Activated T-cell treated with anti-CD3 and anti-CD28 coated beads, Interleukin-2, amount 50 U/mL, for 72 hours (primary cell): Measurements from ENCODE around the gene PABPN1L. TPM values are rescaled to one million over a fixed set of nuclear protein-coding genes. Genes with fewer than 3 reads are reported as not detected.

Experiments
- ATAC-seq, 2 donors: fragments of 150-1000 bp; cut with Tn5 transposase; replicated peaks in 1 of 2; 2 replicates each; pipeline ENCODE4 v1.10.0; 2021; ENCODE audit warnings: moderate library complexity in 2 of 2, mild to moderate bottlenecking in 1 of 2
- DNase-seq, 2 donors: peaks; one replicate each; pipeline ENCODE4 v3.0.0; 2021 to 2022; ENCODE audit warnings: mixed read lengths in 1 of 2
- H3K27ac Mint-ChIP-seq: one replicate; pipeline ENCODE4 v1.8.0; 2022; ENCODE audit warnings: mild to moderate bottlenecking, moderate library complexity, mixed read lengths
- H3K27me3 Mint-ChIP-seq: one replicate; pipeline ENCODE4 v1.8.0; 2022; ENCODE audit warnings: low read depth, mixed read lengths
- H3K36me3 Mint-ChIP-seq, 2 donors: one replicate each; pipeline ENCODE4 v1.8.0; 2022; ENCODE audit warnings: mixed read lengths in 2 of 2, mild to moderate bottlenecking in 1 of 2; ENCODE audit not compliant: insufficient read depth in 2 of 2
- H3K4me1 Mint-ChIP-seq: one replicate; pipeline ENCODE4 v1.8.0; 2022; ENCODE audit warnings: low read depth, mixed read lengths
- H3K4me3 Mint-ChIP-seq, 2 donors: one replicate each; pipeline ENCODE4 v1.8.0; 2022; ENCODE audit warnings: mild to moderate bottlenecking in 2 of 2, mixed read lengths in 2 of 2, moderate library complexity in 2 of 2
- H3K9me3 Mint-ChIP-seq, 2 donors: one replicate each; pipeline ENCODE4 v1.8.0; 2022; ENCODE audit warnings: mixed read lengths in 2 of 2
- total RNA-seq, 2 donors: library from RNA; stranded (reverse); gene quantifications; one replicate each; pipeline ENCODE4 v1.2.3, GENCODE V29; 2022

Gene PABPN1L
- total RNA-seq, 2 donors from 2014 or later: not detected

- ATAC-seq (no peak), DNase-seq (no peak)
- H3K9me3 Mint-ChIP-seq: no peaks in the 10 kb centered on the region
- H3K4me3 Mint-ChIP-seq: no peak overlapping the region
- no peaks in the 10 kb centered on the region for H3K4me1 Mint-ChIP-seq
- no peaks in the 10 kb centered on the region for H3K27me3 Mint-ChIP-seq
- H3K27ac Mint-ChIP-seq: no peak overlapping the region
- no peaks in the 10 kb centered on the region for H3K36me3 Mint-ChIP-seq
Measured at GRCh38 chr16:88839745-88840599, 26.5 kb downstream of the PABPN1L start.

DNA sequence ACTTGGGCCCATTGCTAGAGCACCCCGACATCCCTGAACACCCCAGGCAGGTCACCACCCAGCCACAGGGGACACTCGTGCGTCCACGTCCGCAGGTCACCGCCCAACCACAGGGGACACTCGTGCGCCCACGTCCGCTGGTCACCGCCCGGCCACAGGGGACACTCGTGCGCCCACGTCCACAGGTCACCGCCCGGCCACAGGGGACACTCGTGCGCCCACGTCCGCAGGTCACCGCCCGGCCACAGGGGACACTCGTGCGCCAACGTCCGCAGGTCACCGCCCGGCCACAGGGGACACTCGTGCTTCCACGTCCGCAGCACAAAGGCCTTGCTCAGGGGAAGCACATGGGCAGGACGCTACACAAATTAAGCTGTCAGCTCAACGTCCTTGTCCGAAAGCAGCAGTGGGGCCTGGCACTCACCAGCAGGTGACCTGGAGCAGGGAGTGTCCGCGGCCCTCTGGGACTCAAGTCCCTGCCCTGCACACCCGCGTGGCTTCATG is 27.4 kb downstream of the PABPN1L start:
- H3K4me1 Mint-ChIP-seq: no peaks in the 10 kb centered on the region
- no peaks in the 10 kb centered on the region for H3K27me3 Mint-ChIP-seq
- H3K36me3 Mint-ChIP-seq: no peaks in the 10 kb centered on the region
- no peak overlapping the region for H3K27ac Mint-ChIP-seq
- H3K4me3 Mint-ChIP-seq: no peak overlapping the region
- DNase-seq (no peak), ATAC-seq (no peak)
- no peaks in the 10 kb centered on the region for H3K9me3 Mint-ChIP-seq

DNA sequence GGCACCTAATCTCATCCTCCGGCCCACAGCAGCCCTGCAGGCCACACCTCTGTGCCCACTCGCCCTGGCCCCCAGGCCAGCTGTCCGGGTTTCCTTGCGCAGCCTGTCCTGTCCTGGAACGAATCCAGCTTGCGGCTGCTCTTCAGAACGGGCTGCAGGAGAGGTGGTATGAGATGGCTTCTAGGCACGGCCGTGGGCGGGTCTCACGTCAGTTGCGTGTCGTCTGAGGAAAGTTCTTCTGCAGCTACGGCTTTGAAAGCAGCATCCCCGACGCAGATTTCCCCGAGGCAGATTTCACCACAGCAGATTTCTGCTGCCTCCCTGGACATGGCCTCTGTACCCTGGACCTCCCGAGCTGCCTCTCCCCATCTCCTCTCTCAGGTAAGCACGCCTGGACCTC is 27.9 kb downstream of the PABPN1L start:
- DNase-seq (no peak), ATAC-seq (no peak)
- no peaks in the 10 kb centered on the region for H3K36me3 Mint-ChIP-seq
- no peaks in the 10 kb centered on the region for H3K4me1 Mint-ChIP-seq
- H3K27me3 Mint-ChIP-seq: no peaks in the 10 kb centered on the region
- H3K9me3 Mint-ChIP-seq: no peaks in the 10 kb centered on the region
- no peak overlapping the region for H3K4me3 Mint-ChIP-seq
- no peak overlapping the region for H3K27ac Mint-ChIP-seq

- Mint-ChIP-seq H3K27ac (no peak overlapping the region), H3K27me3 (no peaks in the 10 kb centered on the region), H3K4me3 (no peak overlapping the region), H3K36me3 (no peaks in the 10 kb centered on the region), H3K9me3 (no peaks in the 10 kb centered on the region), H3K4me1 (no peaks in the 10 kb centered on the region)
- DNase-seq: no peak
- no peak for ATAC-seq
Measured at GRCh38 chr16:88837806-88838205, 28.7 kb downstream of the PABPN1L start.

GRCh38 chr16:88836791-88837190 is 29.7 kb downstream of the PABPN1L start:
- DNase-seq (no peak), ATAC-seq (no peak)
- Mint-ChIP-seq H3K4me1 (no peaks in the 10 kb centered on the region), H3K27ac (no peak overlapping the region), H3K36me3 (no peaks in the 10 kb centered on the region), H3K9me3 (no peaks in the 10 kb centered on the region), H3K4me3 (no peak overlapping the region), H3K27me3 (no peaks in the 10 kb centered on the region)

DNA sequence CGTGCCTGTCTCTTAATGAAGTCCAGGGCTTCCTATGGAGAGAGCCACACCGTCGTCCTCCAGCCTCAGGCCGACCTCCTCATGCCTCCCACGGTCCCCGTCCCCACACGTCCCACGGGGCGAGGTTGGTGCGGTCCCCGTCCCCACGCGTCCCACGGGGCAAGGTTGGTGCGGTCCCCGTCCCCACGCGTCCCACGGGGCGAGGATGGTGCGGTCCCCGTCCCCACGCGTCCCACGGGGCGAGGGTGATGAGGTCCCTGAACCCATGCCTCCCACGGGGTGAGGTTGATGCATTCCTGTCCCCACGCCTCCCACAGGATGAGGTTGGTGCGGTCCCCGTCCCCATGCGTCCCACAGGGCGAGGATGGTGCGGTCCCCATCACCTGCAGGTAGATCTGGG is 30.6 kb downstream of the PABPN1L start:
- Mint-ChIP-seq H3K9me3 (no peaks in the 10 kb centered on the region), H3K4me3 (no peak overlapping the region), H3K27me3 (no peaks in the 10 kb centered on the region), H3K27ac (no peak overlapping the region), H3K36me3 (no peaks in the 10 kb centered on the region), H3K4me1 (no peaks in the 10 kb centered on the region)
- ATAC-seq (no peak), DNase-seq (no peak)

- DNase-seq: no peak
- Mint-ChIP-seq H3K27ac (no peak overlapping the region), H3K9me3 (no peaks in the 10 kb centered on the region), H3K36me3 (no peaks in the 10 kb centered on the region), H3K4me1 (no peaks in the 10 kb centered on the region), H3K4me3 (no peak overlapping the region), H3K27me3 (no peaks in the 10 kb centered on the region)
- no peak for ATAC-seq
Measured at GRCh38 chr16:88835383-88835782, 31.1 kb downstream of the PABPN1L start.

DNA sequence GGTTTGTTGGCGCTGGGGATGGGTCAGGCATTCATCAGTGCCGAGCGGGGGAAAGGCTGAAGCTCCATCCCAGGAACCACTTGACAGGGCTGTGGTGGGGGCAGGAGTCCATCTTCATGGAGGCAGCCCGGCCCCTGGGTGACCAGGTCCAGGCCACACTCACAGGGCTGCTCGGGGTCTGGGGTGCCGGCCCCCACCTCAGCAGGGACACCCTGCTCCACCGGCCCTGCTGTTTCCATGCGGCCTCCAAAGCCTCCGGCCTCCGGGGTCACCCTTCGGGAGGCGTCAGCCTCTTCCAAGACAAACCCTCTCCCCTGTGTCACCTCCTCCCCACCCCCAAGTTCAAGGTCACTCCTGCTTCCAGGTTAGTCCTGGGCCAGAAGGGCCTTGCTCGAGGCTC is 31.8 kb downstream of the PABPN1L start:
- ATAC-seq: no peak
- H3K27ac Mint-ChIP-seq: no peak overlapping the region
- H3K27me3 Mint-ChIP-seq: no peaks in the 10 kb centered on the region

DNA sequence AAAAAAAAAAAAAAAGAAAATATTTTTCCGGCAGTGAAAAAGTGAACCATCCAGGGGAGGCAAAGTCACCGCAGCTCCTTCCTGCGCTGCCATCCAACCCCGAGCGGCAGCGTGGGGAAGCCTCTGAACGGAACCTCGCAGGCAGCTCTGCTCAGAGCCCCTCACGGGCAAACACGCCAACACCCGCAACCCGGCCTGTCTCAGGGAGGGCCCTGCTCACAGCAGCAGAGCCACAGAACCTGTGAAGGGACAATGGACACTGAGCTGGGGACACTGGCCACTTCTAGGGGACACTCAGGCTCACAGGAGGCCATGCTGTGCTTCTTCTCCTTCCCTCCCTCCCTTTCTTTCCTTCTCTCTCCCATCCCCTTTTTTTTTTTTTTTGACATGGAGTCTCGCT is 33.4 kb downstream of the PABPN1L start:
- ATAC-seq (no peak), DNase-seq (no peak)
- Mint-ChIP-seq H3K27ac (no peak overlapping the region), H3K9me3 (no peaks in the 10 kb centered on the region), H3K27me3 (no peaks in the 10 kb centered on the region), H3K4me1 (no peaks in the 10 kb centered on the region), H3K36me3 (no peaks in the 10 kb centered on the region), H3K4me3 (no peak overlapping the region)

More for the DNA sequence above, 31.8 kb downstream of the PABPN1L start:
- no peaks in the 10 kb centered on the region for H3K9me3 Mint-ChIP-seq
- no peak overlapping the region for H3K4me3 Mint-ChIP-seq
- no peak for DNase-seq
- no peaks in the 10 kb centered on the region for H3K36me3 Mint-ChIP-seq
- H3K4me1 Mint-ChIP-seq: no peaks in the 10 kb centered on the region

DNA sequence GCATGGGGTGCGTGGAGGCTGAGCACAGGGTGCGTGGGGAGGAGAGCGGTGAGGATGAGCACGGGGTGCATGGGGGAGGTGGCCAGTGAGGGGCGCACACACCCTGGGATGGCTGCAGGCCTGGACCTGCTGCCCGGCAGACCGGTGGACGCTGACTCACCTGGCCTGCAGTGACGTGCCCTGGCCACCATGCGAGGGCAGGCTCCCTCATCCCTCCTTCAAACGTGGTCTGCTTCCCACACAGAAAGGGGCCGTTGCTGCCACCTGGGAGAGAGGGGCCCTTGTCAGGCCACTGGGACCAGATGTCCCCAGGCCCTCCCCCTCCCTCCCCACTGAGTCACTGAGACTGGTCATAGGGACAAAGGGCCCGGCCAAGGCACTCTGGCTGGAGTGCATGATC is 34.6 kb downstream of the PABPN1L start:
- H3K4me1 Mint-ChIP-seq: no peaks in the 10 kb centered on the region

GRCh38 chr16:88830783-88831182 is 35.7 kb downstream of the PABPN1L start:
- H3K4me1 Mint-ChIP-seq: no peaks in the 10 kb centered on the region
- ATAC-seq (no peak), DNase-seq (no peak)
- H3K27ac Mint-ChIP-seq: no peak overlapping the region
- no peak overlapping the region for H3K4me3 Mint-ChIP-seq
- no peaks in the 10 kb centered on the region for H3K9me3 Mint-ChIP-seq
- no peaks in the 10 kb centered on the region for H3K27me3 Mint-ChIP-seq
- H3K36me3 Mint-ChIP-seq: no peaks in the 10 kb centered on the region

More for the DNA sequence above, 34.6 kb downstream of the PABPN1L start:
- Mint-ChIP-seq H3K9me3 (no peaks in the 10 kb centered on the region), H3K27ac (no peak overlapping the region), H3K27me3 (no peaks in the 10 kb centered on the region), H3K36me3 (no peaks in the 10 kb centered on the region), H3K4me3 (no peak overlapping the region)
- DNase-seq (no peak), ATAC-seq (no peak)

DNA sequence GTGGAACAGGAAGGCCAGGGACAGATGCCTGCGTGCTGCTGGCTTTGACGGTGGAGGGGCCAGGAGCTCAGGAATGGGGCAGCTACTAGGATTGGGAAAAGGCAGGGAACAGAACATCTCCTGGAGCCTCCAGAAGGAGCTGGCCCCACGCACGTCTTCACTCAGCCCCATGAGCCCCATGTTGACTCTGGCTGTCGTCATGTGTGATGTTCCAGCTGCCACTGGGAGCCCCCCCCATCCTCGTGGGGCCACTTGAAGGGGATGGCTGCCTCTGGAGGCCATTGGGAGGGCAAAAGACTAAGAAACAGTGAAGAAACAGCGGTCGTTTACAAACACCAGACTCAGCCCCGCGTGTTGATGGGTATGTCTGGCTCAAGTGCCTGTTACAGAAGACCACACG is 36.2 kb downstream of the PABPN1L start:
- Mint-ChIP-seq H3K27me3 (no peaks in the 10 kb centered on the region), H3K36me3 (no peaks in the 10 kb centered on the region), H3K4me3 (no peak overlapping the region), H3K27ac (no peak overlapping the region), H3K4me1 (no peaks in the 10 kb centered on the region), H3K9me3 (no peaks in the 10 kb centered on the region)
- DNase-seq: no peak
- no peak for ATAC-seq

GRCh38 chr16:88828711-88829110 is 37.7 kb downstream of the PABPN1L start:
- H3K36me3 Mint-ChIP-seq: no peaks in the 10 kb centered on the region
- no peaks in the 10 kb centered on the region for H3K9me3 Mint-ChIP-seq
- H3K4me1 Mint-ChIP-seq: no peaks in the 10 kb centered on the region
- H3K27me3 Mint-ChIP-seq: no peaks in the 10 kb centered on the region
- ATAC-seq: no peak
- no peak overlapping the region for H3K27ac Mint-ChIP-seq
- DNase-seq: no peak
- no peak overlapping the region for H3K4me3 Mint-ChIP-seq

DNA sequence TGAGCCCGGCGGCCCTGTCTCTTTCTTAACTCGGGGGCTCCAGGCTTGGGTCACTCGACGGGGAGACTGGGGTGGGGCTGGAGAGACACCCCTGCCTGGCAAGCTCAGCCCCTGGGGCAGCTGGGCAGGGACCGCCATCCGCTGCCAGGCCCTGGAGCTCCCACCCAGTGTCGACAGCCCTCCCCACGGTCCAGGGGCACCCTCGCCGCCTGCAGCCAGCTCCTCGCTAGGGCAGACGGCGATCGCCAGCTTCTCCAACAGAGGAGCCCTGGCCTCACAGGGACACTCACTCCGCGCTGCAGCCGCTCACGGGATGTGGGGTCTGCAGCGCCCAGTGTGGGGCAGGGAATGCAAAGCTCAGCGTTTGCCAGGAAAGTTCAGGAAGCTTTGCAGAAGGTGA is 38.7 kb downstream of the PABPN1L start:
- H3K4me1 Mint-ChIP-seq: no peaks in the 10 kb centered on the region
- H3K9me3 Mint-ChIP-seq: no peaks in the 10 kb centered on the region
- H3K36me3 Mint-ChIP-seq: no peaks in the 10 kb centered on the region
- no peak for ATAC-seq
- no peak for DNase-seq
- H3K4me3 Mint-ChIP-seq: no peak overlapping the region
- H3K27me3 Mint-ChIP-seq: no peaks in the 10 kb centered on the region
- no peak overlapping the region for H3K27ac Mint-ChIP-seq
